Measurements from ENCODE around the gene BLTP3A.
"Not testable (repeated sequence)": the region's sequence is repeated elsewhere in the genome, so short reads cannot be mapped to it uniquely, and the experiment has no call there.

The BLTP3A gene

GRCh38 chr6:34791701-34792604 lies at the start of gene BLTP3A:
TSS of gene BLTP3A (plus strand) at chr6:34792083. CDS start at chr6:34792251, 168 bp downstream.
- peak within 1 kb of the TSS; percentile 70 for H3K4me3 ChIP-seq (ENCODE audit: low read depth, low read length)
- peak; percentile 12 for TF ChIP-seq CTCF (IDR thresholded peaks at IDR 0.05; ENCODE audit: insufficient read depth, low read depth, low read length, missing control alignments)
- peak; percentile 91 for DNase-seq (ENCODE audit: low read depth)

GRCh38 chr6:34742094-34742493 lies 49.8 kb upstream of the BLTP3A start:
- no peak for DNase-seq (ENCODE audit: low read depth)
- no peak for TF ChIP-seq CTCF (IDR thresholded peaks at IDR 0.05; ENCODE audit: insufficient read depth, low read depth, low read length, missing control alignments)
- H3K4me3 ChIP-seq (ENCODE audit: low read depth, low read length) = no peak overlapping the region

GRCh38 chr6:34743625-34744293 lies 48.1 kb upstream of the BLTP3A start:
- no peak for TF ChIP-seq CTCF (IDR thresholded peaks at IDR 0.05; ENCODE audit: insufficient read depth, low read depth, low read length, missing control alignments)
- peak; percentile 22 for DNase-seq (ENCODE audit: low read depth)
- H3K4me3 ChIP-seq (ENCODE audit: low read depth, low read length) = no peak overlapping the region

GRCh38 chr6:34744294-34744647 lies 47.6 kb upstream of the BLTP3A start:
- not testable (repeated sequence) for DNase-seq (ENCODE audit: low read depth)

GRCh38 chr6:34745277-34746103 lies 46.4 kb upstream of the BLTP3A start:
- no peak for DNase-seq (ENCODE audit: low read depth)
- TF ChIP-seq CTCF (IDR thresholded peaks at IDR 0.05; ENCODE audit: insufficient read depth, low read depth, low read length, missing control alignments) = no peak
- no peak overlapping the region for H3K4me3 ChIP-seq (ENCODE audit: low read depth, low read length)

More at GRCh38 chr6:34744294-34744647, 47.6 kb upstream of the BLTP3A start:
- not testable (repeated sequence) for H3K4me3 ChIP-seq (ENCODE audit: low read depth, low read length)

- no peak overlapping the region for H3K4me3 ChIP-seq (ENCODE audit: low read depth, low read length)
- no peak for TF ChIP-seq CTCF (IDR thresholded peaks at IDR 0.05; ENCODE audit: insufficient read depth, low read depth, low read length, missing control alignments)
- DNase-seq (ENCODE audit: low read depth) = no peak
These were observed 45.6 kb upstream of the BLTP3A start for GRCh38 chr6:34746104-34746846.
